Measurements from ENCODE around the gene NDRG4.

NDRG4 gene

GRCh38 chr16:58548378-58548777 lies 48.4 kb downstream of the NDRG4 start:
- DNase-seq, result no peak

- no peak for DNase-seq
Observed at GRCh38 chr16:58551496-58551895, 51.6 kb downstream of the NDRG4 start.

GRCh38 chr16:58556678-58557077 lies 56.7 kb downstream of the NDRG4 start:
- no peak for DNase-seq

Measured in NCI-H1930 (cell line).